Frontal cortex (tissue), 4 donors: ENCODE data around the gene FEV. TPM values are rescaled to one million over a fixed set of nuclear protein-coding genes. Genes with fewer than 3 reads are reported as not detected.

Experiments
- DNase-seq, 2 donors: peaks; one replicate each; pipeline ENCODE4 v3.0.0; 2012; ENCODE audit warnings: low spot score in 2 of 2
- FAIRE-seq: peaks from 2 replicates; lab custom pipeline; 2012; peaks lifted over from hg19 to GRCh38; lab: Jason Lieb, UNC
- total RNA-seq: library from RNA; depleted of rRNA; stranded (reverse); fragments of >200 nt; gene quantifications from one replicate; pipeline ENCODE4 v1.2.3, GENCODE V29; 2014
- donor health status: control.
- donor health status: control.
- donor health status: control.

Gene FEV
- total RNA-seq, 1 donor from 2014 or later = not detected

DNA sequence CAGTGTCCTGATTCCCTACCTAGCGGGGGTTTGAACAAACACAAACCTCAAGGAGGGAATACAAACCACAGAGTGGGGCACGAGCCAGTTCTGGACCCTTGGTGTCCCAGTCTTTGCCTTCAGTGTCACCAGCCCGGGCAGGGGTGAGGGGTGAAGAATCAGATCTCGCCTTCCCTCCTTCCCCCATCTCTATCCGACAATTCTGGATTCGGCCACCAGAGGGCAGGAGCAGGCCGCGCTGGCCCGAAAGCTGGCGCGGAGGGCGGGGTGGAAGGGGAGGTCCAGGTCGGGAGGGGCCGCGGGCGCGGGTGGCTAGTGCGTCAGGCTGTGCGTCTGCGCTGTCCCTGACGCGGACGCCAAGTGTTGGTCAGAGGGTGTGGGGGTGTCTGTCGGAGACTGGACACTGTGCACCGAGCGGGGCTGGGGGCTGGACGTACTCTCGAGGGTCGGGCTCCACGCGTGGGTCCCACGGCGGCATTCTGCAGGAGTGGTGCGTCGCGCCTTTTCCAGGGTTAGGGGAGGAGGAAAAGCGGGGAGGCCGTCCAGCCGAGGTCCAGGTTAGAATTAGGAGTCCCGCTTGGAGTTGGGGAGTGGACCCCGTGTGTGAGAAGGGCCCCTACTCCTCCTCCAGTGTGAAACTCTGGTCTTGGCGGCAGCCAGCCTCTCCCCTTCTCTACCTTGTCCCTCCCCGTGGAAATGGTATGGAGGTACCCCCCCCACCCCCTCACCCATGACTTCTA is 11.2 kb upstream of the FEV start:
- no peak for FAIRE-seq
- peak; percentile 95 to 99 for DNase-seq

- FAIRE-seq = no peak
- no peak for DNase-seq
Measured at GRCh38 chr2:218995561-218995960, 10.6 kb upstream of the FEV start.

- FAIRE-seq = no peak
- DNase-seq = peak in 1 of 2 donors; percentile 43
Measured at GRCh38 chr2:218993345-218994315, 8.6 kb upstream of the FEV start, which contains the start of gene CRYBA2. Gene CRYBA2 (minus strand): TSS chr2:218993422. CDS start chr2:218993176, 246 bp downstream.

- no peak for FAIRE-seq
Measured at GRCh38 chr2:218992703-218993344, 7.8 kb upstream of the FEV start.

DNA sequence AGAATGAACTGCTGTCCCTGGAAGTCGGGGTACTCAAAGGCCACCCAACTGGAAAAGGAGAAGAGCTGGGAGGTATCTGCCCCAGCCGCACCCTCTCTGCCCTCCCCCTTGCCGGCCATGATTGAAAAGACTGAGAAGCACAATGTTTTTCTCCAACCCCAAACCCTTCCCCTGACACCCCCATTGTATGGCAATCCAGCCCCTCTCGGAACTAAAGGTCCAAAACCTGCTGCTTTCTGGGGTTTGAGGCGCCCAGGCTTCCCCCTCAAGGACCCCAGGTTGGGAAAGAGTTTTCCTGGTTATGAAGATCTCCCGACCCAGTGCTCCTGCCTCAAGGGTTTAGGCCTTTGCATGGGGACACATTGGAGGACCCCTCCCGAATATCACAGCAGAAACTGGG is 7.2 kb upstream of the FEV start:
- DNase-seq (peak in 1 of 2 donors; percentile 17), FAIRE-seq (no peak)

More at GRCh38 chr2:218992703-218993344, 7.8 kb upstream of the FEV start:
- peak in 1 of 2 donors; percentile 24 for DNase-seq

GRCh38 chr2:218991674-218992168 is 6.7 kb upstream of the FEV start:
- DNase-seq (peak in 1 of 2 donors; percentile 23), FAIRE-seq (no peak)

DNA sequence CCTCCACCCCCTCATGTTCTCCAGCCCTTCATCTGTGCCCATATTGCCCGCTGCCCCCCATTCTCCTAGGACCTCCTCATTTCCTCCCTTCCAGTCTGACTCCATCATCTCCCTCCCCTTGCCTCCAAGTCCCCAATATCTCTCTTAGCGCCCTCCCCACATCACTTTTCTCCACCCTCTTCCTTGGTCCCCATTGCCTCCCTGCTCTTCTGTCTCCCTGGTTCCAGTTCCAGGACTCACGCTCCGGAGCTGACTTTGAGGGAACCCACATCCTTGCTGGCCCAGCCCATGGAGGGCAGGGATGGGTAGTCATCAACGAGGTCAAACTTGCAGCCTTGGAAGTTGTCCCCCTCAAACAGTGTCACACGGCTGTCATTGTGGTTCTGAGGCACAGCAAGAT is 5.6 kb upstream of the FEV start:
- FAIRE-seq (no peak), DNase-seq (no peak)

DNA sequence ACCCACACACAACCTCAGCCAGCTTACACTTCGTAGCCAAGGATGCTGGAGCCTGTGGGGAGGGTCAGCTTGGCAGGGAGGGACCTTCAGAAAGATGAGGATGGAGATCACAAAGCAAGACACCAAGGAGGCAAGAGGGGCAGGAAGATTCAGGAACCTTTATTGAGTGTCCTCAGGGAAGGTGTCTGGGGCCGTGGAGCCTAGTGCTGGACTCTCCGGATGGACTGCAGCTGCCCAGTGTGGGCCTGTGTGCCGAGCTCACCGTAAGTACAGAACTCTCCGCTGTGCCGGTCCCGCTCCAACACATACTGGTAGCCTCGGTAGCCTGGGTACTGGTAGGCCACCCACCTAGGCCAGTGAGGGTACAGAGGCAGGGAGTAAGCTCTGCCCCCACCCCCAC is 5.1 kb upstream of the FEV start:
- FAIRE-seq (no peak), DNase-seq (no peak)

DNA sequence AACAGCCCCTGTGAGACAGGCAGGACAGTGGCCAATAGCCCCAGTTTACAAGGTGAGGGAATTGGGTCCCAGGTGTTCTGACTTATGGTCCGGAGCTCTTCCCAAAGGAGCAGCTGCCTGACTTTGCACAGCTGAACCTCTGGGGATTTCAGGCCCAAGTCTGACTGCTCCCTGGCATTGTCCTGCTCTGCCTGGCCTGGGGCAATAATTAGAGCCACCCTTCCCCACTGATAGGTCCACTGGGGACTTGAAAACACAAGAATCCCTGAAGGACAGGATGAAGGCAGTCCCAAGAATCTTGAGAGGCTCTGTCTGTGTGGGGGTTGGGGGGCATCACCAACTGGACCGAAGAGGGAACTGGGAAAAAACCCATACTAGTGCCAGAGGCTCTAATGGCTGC is 3.7 kb upstream of the FEV start:
- FAIRE-seq (no peak), DNase-seq (no peak)

DNA sequence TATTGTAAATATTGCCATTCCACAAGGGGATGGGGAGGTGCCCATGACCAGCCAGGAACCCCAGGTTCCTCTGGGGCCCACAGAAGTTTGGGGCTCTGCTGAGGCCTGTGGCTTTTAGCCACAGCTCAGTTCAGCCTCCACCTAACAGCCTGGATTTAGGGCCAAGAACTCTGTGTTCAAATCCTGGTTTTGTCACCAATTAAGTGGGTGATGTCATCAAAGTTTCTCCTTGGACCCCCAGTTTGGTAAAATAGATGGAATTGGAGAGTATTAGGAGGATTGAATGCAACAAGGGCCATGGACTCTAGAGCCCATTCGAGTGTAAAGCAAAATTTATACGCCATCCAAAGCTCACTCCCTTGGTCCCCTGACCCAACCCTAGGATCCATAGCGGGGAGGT is 3.2 kb upstream of the FEV start:
- no peak for DNase-seq
- FAIRE-seq = no peak

GRCh38 chr2:218986148-218986761 is 1.3 kb upstream of the FEV start:
- no peak for FAIRE-seq

GRCh38 chr2:218985325-218986091 is 524 bp upstream of the FEV start:
- FAIRE-seq = no peak
- peak in 1 of 2 donors; percentile 15 for DNase-seq

More at GRCh38 chr2:218986148-218986761, 1.3 kb upstream of the FEV start:
- DNase-seq = peak in 1 of 2 donors; percentile 13

GRCh38 chr2:218984239-218985020 is 554 bp downstream of the FEV start:
- DNase-seq = peak in 1 of 2 donors; percentile 56
- no peak for FAIRE-seq

DNA sequence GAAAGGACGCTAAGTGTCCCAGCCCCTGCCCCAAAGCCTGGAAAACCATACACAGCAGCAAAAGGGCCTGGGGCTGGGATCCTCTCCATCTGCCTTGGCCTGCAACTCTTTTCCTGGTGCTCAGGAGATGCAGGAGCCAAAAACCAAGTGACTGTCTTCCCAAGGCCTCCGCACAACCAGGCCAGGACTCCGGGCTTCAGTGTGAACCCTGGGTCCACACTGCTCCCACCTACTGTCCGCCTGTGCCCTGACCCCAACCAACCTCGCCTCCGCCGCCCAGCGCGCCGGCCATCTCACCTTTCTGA is 1.1 kb downstream of the FEV start:
- DNase-seq (peak in 1 of 2 donors; percentile 26), FAIRE-seq (no peak)

DNA sequence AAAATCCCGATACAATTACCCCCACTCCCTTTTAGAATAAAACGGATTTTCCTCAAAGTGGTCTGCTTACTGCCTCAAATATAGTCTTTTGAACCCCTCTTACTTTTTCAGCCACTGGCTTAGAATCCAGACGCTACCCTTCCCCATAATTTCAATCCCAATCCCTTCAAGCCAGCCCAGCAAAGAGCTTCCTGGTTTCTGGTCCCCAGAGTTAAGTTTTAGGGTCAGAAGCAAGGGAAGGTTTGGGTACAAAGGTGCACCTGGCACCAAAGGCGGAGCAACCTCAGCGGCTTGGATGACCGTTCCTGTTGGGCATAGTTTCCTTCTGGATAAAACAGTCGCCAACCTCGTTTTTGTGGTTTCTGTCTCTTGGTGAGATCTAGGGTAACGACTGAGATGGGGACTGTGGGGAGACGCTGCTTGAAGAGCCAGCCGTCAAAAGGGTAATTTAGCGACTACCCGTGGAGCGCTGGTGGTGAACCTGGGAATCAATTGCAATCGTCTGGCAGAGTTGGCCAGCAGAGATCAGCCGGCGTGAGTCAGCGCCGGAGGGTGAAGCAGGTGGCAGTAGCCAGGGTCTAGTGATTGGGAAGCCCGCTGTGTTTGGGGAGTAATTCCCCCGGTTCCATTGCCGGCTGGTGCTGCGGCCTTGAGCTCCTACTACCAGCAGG is 1.6 kb downstream of the FEV start:
- peak in 1 of 2 donors; percentile 28 for DNase-seq
- FAIRE-seq = no peak

DNA sequence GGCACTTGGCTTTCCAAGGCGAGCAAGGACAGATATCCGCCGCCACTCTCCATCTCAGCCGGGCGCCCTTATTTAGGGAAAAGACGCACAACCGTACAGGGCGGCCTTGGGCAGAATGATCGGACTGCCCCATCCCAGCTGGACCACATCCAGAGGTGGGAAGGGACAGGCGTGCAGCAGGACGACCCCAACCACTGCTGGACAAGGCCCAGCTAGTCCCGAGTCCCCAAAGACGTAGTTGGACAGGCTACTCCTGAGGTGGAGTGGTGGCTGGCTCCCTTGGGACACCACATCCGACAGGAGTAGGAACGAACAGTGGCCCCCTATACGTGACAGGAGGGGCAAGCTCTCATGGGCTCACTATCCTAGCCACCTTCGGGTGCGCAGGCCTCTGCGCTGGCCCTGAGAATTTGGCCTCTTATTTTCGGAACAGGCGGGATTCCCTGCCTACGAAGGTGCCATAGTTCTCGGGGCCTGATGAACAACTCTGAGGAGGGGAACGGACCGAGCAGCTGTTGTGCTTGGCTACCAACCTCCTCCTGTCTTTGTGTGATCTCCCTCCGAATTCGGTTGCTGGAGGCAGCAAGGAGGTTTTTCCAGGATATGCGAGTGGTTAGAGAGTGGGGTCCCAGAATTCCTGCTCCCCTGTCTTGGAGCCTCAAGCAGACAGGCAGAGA is 2.3 kb downstream of the FEV start:
- peak in 1 of 2 donors; percentile 19 for DNase-seq
- FAIRE-seq = no peak
